Measurements from ENCODE around the gene TRPM2.

Gene TRPM2

DNA sequence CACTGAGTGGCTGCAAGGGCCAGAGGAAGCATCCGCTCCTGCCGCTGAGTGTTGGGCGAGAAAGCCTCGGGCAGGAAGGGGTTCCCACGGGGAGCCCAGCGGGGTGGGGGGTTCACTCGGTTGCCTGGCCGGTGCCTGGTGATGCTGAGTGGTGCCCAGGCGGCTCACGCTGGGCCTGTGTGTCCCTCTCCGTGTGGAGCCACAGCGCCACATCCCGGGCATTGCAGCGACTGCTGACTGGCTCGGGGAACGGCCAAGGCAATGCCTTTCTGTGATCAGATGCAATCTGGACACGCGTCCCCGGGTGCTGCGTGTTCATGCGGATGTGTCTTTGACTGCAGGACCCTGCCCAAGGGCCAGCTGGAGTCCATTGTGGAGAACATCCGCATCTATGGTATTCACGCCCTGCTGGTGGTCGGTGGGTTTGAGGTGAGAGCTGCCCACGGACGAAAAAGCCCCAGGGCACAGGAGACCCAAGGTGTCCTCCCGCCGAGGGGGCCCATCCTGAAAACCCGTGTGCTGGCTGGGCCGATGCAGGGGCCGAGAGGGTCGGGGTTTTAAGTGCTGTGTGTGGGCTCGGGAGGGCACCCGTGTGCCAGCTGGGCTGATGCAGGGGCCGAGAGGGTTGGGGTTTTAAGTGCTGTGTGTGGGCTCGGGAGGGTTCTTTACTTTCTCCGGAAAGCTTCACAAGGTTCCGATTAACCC lies 30.6 kb upstream of the TRPM2 start:
- no peak for DNase-seq (ENCODE audit: low read depth)

DNA sequence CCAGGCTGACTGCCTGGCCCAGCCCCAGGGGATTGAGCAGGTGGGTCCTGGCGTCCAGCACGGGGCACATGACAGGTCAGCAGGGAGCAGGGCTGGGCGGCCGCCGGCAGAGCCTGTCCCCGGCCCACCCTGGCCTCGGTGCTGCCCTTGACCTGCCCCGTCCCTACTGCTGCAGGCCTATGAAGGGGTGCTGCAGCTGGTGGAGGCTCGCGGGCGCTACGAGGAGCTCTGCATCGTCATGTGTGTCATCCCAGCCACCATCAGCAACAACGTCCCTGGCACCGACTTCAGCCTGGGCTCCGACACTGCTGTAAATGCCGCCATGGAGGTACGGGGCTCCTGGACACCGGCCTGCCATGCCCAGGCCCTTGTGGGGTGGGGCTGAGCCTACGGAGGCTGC lies 29.8 kb upstream of the TRPM2 start:
- DNase-seq (ENCODE audit: low read depth), result no peak

DNA sequence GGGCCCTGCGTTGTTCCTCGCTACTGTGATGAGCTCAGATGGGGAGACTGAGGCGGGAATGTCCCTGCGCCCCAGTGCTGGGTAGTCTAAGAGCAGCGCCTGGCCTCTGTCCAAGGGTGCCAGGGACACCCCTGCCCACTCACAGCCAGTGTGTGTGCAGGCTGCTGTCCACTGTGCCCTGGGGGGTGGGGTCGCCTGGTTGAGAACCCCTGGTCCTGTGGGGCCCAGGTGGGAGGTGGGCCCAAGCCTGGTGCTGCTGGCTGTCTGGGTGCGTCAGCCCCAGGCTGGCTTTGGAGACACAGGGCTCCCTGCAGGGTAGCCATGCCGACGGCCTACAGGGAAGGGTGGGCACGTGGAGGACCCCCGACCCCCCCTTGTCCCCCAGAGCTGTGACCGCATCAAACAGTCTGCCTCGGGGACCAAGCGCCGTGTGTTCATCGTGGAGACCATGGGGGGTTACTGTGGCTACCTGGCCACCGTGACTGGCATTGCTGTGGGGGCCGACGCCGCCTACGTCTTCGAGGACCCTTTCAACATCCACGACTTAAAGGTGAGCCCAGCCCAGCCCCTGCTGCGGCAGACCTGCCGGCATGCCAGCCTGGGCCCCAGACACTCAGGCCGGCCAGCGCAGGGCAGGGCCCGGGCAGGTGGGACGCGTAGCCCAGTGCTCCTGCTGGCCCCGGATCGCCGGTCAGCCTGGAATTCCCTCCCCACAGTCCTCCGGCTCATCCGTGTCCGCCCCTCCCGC lies 29.1 kb upstream of the TRPM2 start:
- no peak for DNase-seq (ENCODE audit: low read depth)

DNA sequence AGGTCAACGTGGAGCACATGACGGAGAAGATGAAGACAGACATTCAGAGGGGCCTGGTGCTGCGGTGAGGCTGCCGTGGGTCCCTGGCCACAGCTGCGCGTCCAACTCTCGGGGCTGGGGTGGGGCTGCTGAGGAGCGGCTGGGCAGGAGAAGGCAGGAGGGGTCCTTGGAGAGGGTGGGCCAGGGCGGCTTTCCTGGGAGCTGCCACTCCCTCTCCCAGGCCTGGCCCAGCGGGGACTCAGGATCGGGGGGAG lies 28.6 kb upstream of the TRPM2 start:
- no peak for DNase-seq (ENCODE audit: low read depth)

DNA sequence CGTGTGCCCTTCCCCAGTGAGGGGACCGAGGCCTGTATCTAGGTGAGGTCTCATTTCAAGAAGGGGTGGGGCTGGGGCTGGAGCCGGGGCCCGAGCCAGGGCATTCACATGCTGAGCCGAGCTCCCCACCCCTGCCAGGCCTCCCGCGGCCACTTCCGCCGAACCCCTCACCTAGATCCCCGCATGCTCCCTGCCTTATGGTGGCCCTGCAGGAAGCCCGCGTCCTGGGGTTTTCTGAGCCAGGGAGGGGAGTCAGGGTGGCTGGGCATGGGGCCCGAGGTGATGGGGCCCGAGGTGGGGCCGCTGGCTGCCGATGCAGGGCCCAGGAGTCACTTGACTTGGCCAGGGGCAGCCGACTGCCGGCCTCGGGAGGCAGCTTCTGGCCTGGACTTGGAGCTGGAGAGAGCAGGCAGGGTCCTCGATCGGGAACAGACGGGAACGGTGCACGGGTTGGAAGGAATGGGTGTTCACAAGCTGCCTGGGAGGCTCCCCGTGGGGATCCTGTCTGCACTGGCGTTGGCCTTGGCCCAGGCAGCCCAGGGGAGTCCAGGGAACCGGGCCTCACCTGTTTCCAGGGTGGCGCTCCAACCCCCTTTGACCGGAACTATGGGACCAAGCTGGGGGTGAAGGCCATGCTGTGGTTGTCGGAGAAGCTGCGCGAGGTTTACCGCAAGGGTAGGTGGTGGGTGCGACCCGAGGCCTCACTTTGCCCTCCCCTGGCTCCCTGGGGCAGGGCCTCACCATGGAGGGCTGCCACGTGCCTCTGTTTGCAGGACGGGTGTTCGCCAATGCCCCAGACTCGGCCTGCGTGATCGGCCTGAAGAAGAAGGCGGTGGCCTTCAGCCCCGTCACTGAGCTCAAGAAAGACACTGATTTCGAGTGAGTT lies 27.8 kb upstream of the TRPM2 start:
- no peak for DNase-seq (ENCODE audit: low read depth)

DNA sequence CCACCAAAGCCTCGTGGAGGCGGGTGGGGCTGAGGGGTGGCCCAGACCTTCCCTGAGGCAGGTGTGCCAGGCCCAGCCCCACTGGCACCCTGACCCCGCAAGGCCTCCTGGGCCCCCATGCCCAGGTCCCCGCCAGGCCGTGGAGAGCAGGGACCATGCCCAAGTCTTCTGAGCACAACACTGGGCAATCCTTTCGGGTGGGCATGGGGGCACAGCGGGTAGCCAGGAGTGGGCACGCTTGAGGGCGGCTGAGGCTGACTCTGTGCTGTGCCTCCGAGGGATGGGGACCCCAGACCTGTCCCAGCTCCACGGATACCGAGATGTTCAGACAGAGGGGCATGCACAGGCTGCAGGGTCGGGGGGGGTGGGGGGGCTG lies 27.2 kb upstream of the TRPM2 start:
- DNase-seq (ENCODE audit: low read depth), result no peak

DNA sequence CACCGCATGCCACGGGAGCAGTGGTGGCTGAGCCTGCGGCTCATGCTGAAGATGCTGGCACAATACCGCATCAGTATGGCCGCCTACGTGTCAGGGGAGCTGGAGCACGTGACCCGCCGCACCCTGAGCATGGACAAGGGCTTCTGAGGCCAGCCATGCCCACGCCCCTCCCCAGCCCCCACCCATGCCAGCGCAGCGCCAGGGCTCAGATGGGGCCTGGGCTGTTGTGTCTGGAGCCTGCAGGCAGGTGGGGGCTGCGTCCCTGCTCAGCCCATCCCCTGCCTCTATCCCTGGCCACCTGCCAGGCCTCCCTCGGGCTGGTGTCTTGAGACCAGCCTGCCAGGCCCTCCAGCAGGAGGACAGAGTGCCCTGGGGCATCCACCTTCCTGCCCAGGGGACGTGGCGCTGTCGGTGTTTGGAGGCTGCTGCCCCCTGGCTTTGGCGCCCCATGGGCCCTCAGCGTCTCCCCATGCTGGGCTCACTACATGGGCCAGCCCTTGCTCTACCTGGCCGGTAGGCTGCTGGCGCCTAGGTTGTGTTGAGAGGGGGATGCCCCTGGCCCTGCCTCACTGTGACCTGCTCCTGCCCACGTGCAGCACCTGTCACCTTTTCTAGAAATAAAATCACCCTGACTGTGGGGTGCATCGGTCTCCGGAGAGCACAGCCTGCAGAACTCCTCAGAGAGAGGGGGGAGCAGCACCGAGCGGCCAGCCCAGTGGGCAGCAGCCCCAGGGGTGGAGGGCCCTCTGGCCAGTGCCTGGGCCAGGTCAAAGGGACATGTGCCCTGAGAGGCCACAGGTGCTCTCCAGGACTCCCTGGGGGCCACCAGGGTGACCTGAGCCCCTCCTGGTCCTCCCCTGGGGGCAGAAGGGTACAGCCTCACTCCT lies 26.5 kb upstream of the TRPM2 start:
- no peak for DNase-seq (ENCODE audit: low read depth)

DNA sequence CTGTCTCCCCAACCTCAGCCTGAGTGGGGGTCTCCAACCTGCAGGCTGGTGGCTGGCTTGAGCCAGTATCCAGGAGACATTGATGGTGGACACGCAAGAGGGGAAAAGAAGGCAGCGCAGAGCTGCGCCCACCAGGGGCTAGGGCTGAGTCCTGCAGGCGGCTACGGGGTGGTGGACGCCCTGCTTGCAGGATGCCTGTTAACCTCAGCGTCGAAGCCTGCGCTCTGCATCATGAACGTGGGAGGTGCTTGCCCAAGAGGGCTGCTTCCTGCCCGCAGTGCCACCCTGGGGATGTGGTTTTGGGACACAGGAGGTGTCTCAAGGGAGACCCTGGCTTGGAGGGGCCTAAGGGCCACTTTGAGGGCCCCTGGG lies 25.8 kb upstream of the TRPM2 start:
- no peak for DNase-seq (ENCODE audit: low read depth)

DNA sequence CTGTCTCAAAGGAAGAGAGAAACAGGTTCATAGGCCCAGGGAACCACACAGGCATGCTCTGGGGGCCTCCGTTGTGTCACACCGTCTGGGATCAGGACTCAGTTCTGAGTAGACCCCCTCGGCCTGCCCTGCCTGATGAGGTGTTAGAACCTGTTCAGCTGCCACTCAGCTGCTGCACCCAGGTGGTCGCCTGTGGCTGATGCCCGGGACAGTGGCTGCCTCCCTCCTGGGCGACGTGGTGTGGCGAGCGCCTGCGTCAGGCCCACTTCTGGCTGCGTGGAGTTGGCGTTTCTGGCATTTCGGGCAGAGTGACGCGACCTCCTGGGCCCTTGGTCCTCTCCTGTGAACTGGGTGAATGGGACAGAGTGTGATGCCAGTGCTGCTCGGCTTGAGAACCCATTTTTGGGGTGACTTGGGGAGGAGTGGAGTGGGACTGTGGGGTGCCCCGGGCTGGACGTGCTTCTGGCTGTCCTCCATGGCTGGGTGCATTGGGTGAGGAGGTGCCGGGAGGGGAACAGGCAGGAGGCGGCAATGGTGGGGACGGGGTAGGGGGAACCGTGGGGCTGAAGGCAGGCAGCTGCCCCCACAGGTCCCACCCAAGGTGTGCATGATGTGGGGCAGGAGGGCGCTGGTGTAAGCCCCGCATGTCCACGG lies 25.1 kb upstream of the TRPM2 start:
- no peak for DNase-seq (ENCODE audit: low read depth)

DNA sequence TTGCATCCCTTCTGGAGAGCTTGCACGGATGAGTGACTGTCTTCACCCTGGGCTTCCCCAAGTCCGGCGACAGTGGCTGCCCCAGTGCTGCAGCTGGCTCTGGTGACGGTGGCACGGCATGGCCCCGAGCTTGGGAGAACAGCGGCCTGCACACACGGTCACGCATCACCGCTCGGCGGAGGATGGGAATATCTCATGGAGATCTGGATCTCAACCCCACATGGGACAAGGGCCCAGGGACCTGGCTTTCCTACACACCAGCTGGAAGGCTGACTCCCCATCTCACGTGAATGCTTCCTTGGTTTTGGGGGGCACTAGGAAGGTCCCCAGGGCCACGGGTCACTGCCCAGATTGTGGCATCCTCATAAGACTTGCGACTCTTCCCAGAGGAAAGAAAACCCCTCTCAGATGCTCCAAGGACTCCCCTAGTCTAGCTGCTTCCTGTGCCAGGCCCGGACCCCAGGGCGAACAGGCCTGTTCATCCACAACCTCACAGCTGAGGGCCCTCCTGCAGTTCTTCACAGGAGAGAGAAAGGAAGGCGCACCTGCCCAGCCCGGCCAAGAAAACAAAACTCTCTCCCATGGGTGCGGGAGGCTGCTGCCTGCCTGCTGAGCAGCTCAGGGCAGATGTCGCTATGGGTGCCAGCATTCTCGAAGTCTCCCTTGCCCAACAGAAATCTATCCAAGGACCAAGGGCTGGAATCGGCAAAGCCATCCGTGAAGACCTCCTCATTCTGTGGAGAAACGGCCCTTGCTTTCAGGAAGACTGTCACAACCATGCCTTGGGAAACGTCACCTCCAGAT lies 24.1 kb upstream of the TRPM2 start:
- no peak for DNase-seq (ENCODE audit: low read depth)

DNA sequence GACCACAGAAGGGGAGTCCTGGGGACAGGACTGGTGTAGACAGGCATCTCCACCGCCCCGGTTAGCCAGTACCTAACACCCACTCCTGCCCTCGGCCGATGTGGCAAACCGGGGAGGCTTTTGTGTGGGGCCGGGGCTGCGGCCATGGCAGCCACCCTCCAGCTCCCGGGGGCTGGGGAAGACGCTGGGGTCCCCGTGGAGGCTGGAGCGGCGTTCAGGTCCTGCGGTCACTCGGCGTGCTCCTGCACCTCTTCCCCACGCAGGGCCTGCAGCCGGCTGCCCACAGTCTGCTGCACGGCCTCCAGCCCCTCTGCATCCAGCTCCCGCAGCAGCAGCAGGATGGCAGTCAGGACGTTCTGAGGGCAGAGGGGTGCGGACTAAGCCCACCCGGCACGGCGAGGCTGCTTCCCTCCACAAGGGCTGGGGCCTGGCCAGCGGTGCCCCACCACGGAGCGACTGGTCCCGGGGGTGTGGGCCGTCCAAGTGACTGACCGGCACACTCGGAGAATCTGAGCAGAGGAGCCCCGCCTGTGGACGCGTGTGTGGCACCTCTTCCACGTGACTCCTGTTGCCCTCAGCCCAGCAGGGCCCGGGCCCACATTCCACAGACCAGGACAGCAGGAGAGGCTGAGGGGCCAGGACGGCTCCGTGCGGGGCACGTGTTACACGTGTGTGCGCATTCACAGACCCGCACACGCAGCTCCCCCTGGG lies 23.3 kb upstream of the TRPM2 start:
- DNase-seq (ENCODE audit: low read depth), result no peak

DNA sequence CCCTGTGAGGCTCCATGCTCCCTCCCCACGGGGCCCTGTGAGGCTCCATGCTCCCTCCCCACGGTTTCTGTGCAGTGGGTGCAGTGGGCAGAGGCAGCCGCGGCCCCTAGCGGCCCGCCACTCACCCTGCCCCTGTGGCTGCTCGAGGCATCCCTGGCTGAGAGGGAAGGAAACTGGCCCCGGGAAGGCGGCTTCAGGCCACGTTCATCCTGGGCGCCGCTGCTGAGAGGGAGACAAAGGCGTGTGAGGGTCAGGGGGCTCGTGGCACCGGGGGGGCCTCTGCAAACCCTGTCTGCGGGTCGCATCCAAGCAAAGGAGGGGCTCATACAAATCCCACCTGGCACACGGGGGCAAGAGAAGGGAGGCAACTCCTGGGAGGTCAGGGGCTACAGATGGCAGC lies 22.7 kb upstream of the TRPM2 start:
- no peak for DNase-seq (ENCODE audit: low read depth)

DNA sequence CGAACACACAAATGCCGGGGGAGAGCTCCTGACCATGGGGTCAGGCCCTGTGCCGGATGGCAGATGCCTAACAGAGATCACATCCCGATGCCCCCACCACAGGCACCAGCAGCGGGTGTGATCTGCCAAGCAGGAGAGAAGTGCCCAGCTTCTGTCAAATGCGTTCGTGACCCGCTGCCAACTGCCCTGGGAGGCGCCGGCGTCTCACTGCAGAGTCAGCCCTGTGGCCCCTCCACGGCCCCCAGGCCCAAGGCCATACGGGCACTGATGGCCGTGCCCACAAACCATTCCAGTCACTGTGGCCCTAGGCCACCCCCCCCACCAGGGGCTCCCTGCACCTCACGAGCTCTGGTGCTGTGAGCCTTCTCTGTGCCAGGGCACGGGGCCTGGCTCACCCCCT lies 22.2 kb upstream of the TRPM2 start:
- no peak for DNase-seq (ENCODE audit: low read depth)

DNA sequence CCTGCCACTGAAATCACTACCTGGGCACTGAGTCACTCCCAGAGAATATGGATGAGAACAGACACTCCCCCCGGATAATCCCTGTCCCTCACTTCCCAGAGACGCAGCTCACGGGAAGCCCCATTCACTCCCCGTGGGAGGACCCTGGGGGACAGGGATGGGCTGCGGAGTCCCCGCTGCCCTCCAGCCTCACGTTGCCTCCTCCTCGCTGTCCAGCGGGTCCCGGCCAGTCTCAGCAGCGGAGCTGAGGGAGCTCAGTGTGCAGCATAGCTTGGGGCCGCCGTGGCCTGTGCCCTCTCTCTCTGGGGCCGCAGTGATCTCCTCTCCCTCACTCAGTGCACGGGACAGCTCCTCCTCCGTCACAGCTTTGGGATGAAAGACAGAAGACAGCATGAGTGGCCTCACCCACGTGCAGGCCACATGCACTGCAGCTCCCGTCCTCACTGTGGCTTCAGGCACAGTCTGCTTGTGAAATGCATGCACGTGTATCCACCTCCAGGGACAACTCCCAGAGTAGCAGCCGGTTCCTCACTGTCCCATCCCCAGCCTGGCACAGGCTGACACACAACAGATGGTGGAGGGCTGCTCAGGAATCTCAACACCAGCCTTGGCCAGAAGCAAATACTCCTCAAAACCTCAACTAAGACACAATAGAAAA lies 21.6 kb upstream of the TRPM2 start:
- no peak for DNase-seq (ENCODE audit: low read depth)

DNA sequence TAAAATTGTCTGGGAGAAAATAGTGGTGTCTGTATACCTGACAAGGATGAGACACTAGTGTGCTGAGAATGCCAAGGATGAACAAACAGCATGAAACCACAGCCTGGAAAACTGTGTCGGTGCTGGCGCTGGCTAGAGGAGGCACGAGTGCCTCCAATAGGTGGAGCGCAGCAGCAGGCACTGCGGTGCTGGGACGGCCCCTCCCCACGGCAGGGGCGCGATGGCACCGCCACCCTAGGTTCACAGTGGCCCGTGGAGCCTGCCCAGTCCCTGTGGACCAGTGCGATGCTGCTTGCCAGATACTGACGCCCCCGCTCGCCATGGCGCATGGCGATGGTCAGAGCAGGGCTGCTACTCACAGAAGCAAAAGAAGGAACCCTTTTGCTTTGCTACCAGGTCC lies 21.0 kb upstream of the TRPM2 start:
- no peak for DNase-seq (ENCODE audit: low read depth)

DNA sequence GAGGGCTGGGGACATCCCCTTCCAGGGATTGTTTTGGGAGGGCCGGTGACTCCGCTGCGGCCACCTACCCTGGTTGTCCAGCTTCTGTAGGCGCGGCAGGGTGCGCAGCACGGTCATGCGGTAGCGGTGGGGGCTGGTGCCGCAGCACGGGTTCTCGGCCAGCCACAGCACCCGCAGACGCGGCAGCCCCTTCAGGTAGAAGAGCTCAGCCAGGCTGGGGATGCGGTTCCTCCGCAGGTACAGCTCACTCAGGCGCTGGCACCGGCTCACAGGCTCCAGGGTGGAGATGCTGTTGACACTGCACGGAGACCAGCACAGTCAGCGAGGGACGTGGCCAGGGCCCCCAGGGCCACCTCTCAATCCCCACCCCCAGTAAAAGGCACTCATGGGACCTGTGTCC lies 20.5 kb upstream of the TRPM2 start:
- DNase-seq (ENCODE audit: low read depth), result no peak

DNA sequence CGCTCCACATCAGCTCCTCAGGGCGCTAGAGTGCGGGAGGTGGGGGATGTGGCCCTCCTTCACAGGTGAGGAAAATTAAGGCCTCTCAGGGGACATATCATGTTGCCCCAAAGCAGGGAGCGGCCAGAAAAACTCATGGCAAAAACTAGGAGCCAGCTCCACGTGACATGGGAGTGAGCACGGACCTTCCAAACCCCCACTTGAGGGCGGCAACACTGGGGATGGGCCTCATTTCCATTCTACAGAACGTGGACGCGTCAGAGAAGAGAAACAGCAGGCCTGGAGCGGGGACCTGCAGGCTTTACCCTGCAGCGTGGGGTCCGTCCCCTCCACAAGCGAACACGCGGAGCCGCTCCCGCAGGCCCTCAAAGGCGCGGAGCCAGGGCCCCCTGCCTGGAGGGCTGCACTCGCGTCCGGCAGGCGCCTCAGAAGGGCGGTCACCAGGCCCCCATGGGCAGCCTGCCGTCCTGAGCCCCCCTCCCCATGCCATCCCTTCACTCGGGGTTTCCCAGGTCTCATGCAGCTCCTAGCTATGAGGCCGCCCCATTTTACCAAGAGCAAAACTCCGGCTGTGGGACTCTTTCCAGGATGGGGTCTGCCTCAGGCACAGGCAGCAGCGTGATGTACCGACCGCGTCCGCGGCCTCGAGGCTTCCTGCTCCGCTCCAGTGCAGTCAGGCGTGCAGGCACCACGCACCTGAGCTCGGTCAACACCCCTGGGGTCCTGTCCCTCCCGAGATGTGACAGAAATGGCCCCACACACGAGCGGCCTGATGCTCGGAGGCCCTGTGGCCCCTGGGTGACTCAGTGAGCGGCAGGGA lies 19.7 kb upstream of the TRPM2 start:
- DNase-seq (ENCODE audit: low read depth), result no peak

DNA sequence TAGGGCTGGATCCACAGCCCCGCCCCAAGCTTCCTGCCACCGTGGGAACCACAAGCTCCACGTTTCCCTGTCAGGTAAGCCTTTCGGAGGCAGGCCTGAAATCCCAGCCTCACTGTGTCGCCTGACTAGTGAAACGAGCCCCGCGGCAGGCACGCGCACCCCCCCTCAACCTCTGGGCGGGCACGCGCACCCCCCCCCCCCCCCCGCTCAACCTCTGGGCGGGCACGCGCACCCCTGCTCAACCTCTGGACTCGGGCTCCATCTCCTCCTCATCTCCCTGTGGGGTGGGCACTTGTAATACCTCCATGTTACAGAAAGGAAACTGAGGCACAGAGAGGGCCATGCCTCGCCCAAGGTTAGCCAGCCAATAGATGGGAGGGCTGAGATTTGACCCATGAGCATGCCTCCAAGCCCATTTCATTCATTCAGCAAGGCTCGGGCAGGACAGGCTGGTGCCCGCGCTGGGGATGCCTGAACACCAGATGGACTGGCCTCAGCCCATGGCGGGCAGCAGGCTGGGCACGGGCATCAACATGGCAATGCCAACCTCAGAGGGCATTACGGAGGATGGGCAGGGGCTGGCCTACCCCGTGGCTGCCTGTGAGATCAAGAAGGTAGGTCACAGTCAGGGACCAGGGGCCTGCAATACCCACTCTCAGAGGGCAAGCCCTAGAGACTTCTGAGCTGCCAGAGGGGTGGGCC lies 18.9 kb upstream of the TRPM2 start:
- no peak for DNase-seq (ENCODE audit: low read depth)

Measured in activated T-cell treated with anti-CD3 and anti-CD28 coated beads for 24 hours (primary cell).